Myocyte (in vitro differentiated cells): ENCODE results near the gene MORC1. TPM values are rescaled to one million over a fixed set of nuclear protein-coding genes. Genes with fewer than 3 reads are reported as not detected.

Source experiments
- DNase-seq: peaks from one replicate; pipeline ENCODE4 v3.0.0-alpha.2; 2012; ENCODE audit warnings: low read depth
- total RNA-seq: library from RNA; depleted of rRNA; stranded (reverse); fragments of >200 nt; gene quantifications from 2 replicates; pipeline ENCODE4 v1.2.3, GENCODE V29; 2014

The MORC1 gene
- total RNA-seq, 1 donor from 2014 or later = not detected

DNA sequence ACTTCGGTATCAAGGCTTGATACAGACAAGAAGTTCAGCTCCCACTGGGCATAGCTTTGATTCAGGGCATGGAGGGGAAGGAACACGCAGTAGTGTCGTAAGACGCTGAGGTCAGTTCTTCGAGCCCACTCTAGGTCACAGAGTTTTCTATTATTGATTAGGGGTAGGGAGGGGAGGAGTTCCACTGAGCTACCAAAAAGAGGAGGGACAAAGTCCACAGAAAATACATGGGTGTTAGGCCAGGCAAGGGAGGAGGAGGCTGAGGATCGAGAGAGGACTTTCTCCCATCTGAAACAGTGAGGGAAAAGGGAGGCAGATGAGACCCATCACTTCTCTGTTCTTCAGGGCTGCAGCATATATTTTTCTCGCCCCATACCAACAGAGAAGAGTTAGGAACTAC, 89.2 kb downstream of the MORC1 start:
- DNase-seq = no peak

DNA sequence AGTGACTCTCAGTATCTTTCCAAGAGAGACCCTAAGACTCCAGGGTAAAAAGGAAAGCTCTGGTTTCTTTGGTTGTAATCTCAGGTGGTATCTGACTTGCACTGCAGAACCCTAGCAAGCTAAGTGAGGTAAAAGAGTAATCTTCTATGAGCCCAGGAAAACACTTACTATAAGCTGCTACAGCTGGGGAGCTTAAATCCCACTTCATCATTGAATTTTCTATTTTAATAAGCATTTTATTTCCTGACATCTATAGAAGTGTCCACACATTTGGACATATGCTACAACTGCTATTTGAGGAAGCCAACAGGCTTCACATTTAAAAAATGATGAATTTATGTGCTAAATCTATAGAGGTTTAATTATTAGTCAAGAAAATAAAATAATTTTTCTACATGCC, 91.1 kb downstream of the MORC1 start:
- no peak for DNase-seq

DNA sequence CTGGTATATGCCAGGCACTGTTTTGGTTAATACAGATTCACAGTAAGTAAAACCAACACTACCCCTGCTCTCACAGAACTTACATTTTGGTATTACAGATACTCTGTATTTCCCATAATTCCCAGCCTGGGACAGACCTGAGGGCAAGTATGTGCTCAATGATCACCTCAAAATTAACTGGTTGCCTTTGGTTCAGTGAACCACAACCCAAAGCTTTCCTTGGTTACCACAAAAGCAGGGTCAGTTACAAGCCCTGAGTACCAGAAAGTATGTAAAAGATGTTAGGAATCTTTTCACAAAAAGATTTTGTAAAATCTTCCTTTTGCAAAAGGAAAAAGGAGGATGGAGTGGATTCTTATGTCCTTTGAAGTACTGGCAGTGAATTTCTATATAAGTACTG, 92.0 kb downstream of the MORC1 start:
- no peak for DNase-seq

GRCh38 chr3:109023656-109024254, 94.2 kb downstream of the MORC1 start:
- DNase-seq = peak; percentile 41

GRCh38 chr3:109023167-109023566, 94.8 kb downstream of the MORC1 start:
- DNase-seq = no peak

DNA sequence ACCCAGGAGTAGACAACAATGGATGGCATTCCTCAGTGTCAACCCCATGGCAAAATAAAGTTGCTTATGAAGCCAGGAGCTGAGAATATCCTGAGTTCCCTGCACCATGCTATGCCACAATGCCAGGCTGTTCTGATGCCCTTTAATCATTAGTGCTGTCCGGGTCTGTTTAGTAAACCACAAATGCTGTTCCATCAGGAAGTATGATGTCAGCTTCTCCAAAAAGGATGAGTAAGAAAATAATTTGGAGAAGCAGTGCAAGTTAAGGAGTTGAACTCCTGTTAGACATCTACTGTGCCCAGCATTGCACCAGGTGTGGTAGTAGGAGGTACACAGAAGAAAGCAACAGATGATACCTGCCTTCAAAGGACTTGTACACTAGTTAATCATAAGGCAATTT, 96.4 kb downstream of the MORC1 start:
- DNase-seq = no peak

- DNase-seq = no peak
Measured at GRCh38 chr3:109018828-109019227, 99.1 kb downstream of the MORC1 start.

- no peak for DNase-seq
Measured at GRCh38 chr3:109005443-109005842, 112.5 kb downstream of the MORC1 start.

DNA sequence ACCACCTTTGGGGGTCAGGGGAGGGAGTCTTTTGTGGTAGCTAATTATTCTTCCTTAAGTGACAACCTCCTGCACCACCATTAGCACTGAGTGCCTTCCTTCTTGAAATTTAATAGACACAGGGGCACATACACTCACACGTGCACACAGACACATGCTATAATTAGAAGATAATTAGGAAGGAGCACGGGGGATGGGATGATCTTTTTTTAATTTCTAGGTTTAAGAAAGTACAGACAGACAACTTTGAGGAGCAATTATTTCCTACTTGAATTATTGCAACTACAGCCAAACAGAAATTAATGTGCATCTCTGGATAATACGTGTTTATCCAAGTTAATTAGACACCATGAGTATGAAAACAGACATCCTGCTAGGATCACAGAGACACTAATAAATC, 119.5 kb downstream of the MORC1 start:
- no peak for DNase-seq

DNA sequence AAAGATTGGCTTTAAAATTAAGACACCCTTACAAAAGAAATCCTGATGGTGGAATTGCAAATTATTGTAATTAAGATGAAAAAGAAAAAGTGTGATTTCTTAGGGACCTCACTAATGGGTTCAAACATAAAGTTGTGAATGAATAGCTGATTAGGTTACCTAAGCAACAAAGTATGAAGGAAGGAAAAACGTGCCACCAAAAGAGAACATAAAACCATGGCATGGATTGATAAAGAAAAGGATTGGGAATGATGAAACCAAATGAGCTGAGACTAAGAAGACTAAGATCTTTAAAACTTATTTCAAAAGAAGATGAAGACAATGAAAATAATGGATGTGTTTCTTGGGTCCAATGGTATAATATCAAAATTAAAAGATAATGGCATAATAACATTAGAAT, 132.1 kb downstream of the MORC1 start:
- no peak for DNase-seq

DNA sequence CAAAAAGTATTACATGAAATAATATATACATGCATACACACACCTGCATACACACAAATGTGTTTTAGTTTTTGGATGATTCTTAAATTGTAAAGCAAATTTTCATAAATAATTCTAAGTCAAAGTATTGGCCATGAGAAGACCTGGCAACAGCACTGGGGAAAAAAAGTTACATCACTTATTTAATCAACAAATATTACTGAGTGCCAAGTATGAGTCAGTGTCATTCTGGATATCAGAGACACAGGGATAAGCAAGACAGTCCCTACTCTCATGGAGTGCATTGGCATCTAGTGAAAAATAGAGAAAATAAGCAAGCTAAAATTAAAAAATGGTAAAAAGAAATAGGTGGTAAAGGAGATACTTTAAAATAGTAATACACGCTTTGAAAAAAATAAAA, 134.9 kb downstream of the MORC1 start:
- no peak for DNase-seq

DNA sequence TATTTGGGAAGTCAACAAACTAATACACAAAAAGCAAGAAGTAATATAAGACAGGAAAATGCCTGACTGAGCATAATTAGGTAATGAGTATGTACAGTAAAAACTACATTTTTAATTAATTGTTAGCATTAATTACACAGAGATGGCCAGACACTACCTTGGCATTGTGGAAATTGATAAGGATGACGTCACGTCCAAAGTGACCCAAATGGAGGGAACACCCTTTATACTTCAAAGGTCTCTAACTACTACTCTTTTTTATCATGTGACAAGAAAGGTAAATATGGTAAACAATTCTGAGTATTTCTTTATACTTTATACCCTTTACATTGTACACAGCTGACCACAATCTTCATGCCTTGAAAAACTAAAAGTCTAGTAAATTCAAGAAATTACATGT, 141.9 kb downstream of the MORC1 start:
- no peak for DNase-seq

GRCh38 chr3:108973019-108973418, 144.9 kb downstream of the MORC1 start:
- no peak for DNase-seq

- no peak for DNase-seq
Measured at GRCh38 chr3:108972482-108972881, 145.5 kb downstream of the MORC1 start.

DNA sequence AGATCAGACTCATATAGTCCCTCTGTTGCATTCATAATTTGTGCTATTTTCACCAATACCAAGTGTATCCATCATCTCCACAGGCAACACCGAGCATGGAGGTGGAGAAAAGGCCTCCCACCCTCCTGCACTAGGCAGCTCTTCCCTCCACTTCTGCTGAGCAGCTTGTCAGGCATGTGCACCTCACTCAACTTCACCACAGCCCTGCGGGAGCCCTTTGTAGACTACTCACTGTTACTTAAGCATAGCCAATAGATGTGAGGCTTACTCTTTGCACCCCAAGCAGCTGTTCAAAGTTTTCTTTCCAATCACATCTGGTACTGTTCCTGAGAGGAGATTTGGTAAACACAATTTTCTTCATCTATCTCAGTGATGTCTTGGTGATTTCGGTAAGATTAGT, 147.4 kb downstream of the MORC1 start:
- no peak for DNase-seq

DNA sequence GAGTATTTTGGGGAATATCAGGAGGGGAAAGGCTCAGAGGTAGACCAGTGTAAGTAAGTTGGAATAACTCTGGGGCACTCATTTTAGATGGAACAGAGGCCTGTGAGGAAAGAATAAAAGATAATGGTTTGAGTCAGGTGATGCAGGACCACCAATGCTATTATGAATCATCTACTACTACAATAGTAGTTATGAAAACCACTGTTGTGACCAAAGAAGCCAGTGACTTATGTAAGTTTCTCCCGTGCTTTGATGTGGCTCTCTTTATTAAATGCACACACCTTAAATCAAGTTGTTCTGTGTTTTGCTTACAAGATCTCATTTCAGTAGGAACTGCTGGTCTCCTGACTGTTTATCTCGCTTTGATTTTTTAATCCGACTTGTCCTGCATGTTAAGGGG, 151.2 kb downstream of the MORC1 start:
- DNase-seq = no peak

- DNase-seq = no peak
Measured at GRCh38 chr3:108959017-108959416, 158.9 kb downstream of the MORC1 start.

GRCh38 chr3:108953700-108954099, 164.2 kb downstream of the MORC1 start, which contains the start of gene GUCA1C:
GUCA1C (minus strand) TSS chr3:108953879; CDS start chr3:108953762, 117 bp downstream.
- DNase-seq = no peak

DNA sequence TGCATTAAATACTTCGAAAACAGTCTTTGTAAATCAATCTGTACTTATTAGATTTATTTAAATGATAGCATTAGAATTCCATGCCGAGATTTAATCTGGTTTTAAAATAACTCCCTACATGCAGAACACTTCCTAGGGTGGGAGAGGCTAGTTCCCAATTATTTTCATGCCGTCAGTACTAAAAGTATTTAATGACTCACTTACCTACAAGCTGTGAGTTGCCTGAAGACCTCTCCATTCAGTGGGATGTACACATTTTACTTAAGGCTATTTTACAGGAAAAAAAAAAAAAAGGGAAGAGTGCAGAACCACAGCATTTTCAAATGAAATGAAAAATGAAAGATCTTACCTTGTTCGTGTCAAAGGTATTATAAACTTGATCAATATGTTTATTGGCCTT, 164.7 kb downstream of the MORC1 start:
- no peak for DNase-seq

DNA sequence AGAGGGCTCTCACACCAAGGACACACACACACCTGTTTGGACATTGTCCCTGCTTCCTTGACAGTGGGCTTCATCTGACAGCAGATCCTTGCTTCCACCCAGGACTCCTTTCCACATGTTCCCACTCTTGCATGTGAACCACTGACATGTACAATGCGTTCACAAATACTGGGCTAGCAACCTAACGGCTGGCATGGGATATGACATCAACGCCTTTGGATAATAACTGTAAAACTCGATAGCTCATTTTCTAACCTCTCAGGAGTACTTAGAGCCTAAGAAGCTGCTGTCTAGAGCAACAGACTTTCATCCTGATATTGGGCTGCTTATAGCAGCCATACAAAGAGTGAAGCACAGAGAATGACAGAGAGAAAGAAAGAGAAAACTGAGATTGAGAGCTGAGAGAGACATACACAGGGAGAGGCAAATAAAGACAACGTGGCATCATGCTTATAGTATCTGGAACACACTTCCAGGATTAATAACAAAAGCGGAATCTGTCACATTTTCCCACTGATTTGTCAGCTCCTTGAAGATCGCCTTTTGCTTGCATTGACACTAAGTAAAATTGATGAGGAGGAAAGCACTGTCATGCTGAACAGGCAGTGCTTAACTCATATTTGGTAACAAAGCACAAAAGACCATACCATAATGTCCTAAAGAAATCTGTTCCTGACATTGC, 166.0 kb downstream of the MORC1 start:
- DNase-seq = no peak

GRCh38 chr3:108947855-108948254, 170.1 kb downstream of the MORC1 start:
- no peak for DNase-seq

GRCh38 chr3:108946292-108947285, 171.3 kb downstream of the MORC1 start:
- DNase-seq = no peak
